A673 (cell line): ENCODE data around the gene ERMAP.

ENCODE experiments used
- EZH2 ChIP-seq: fragments of 200-600 bp; sonication (generic); IDR thresholded peaks from 2 replicates; pipeline ENCODE4 v1.6.1; 2017; ENCODE audit warnings: borderline replicate concordance, low read depth, mild to moderate bottlenecking, mixed read lengths, antibody characterized with exemption, low read length; ENCODE audit not compliant: poor library complexity, severe bottlenecking
- TF ChIP-seq, protein P1 (sequence below): fragments of 300-800, 200-600 bp; sonication (generic); conservative IDR thresholded peaks from 2 replicates; pipeline ENCODE4 v1.5.1; 2017; ENCODE audit warnings: low read depth, mild to moderate bottlenecking, antibody characterized with exemption, low read length, moderate library complexity, mixed read lengths

- TF ChIP-seq, protein P1, sequence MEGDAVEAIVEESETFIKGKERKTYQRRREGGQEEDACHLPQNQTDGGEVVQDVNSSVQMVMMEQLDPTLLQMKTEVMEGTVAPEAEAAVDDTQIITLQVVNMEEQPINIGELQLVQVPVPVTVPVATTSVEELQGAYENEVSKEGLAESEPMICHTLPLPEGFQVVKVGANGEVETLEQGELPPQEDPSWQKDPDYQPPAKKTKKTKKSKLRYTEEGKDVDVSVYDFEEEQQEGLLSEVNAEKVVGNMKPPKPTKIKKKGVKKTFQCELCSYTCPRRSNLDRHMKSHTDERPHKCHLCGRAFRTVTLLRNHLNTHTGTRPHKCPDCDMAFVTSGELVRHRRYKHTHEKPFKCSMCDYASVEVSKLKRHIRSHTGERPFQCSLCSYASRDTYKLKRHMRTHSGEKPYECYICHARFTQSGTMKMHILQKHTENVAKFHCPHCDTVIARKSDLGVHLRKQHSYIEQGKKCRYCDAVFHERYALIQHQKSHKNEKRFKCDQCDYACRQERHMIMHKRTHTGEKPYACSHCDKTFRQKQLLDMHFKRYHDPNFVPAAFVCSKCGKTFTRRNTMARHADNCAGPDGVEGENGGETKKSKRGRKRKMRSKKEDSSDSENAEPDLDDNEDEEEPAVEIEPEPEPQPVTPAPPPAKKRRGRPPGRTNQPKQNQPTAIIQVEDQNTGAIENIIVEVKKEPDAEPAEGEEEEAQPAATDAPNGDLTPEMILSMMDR: no peak
- TF ChIP-seq EZH2: no peak
Measured at GRCh38 chr1:42833981-42834380, 17.1 kb downstream of the ERMAP start.
